GM18951 (cell line): ENCODE results near the gene ANKRD36B.
"Not testable (repeated sequence)": the region's sequence is repeated elsewhere in the genome, so short reads cannot be mapped to it uniquely, and the experiment has no call there.

Experiments used
- POLR2A ChIP-seq: IDR thresholded peaks from 4 replicates; pipeline ENCODE4 v1.6.1; 2011; ENCODE audit warnings: mild to moderate bottlenecking; ENCODE audit not compliant: insufficient read length, insufficient read depth; ENCODE audit errors: extremely low read depth
- in situ Hi-C: fragments of 300-500 bp; cut with MboI; formaldehyde crosslinking; loops from one replicate; pipeline ENCODE4 v1.12.0; 2022; ENCODE audit warnings: low sequenced_read_pairs, mixed read lengths, inconsistent platforms; ENCODE audit not compliant: unreplicated experiment

Gene ANKRD36B

GRCh38 chr2:97565674-97566073, 24.0 kb downstream of the ANKRD36B start:
- in situ Hi-C loops: loop anchor here (25.0 kb wide), 1 partner anchor 353 kb away; no protein-coding TSS in a partner anchor

GRCh38 chr2:97552406-97552805, 37.3 kb downstream of the ANKRD36B start:
- in situ Hi-C loops: loop anchor here (25.0 kb wide), 1 partner anchor 340 kb away; no protein-coding TSS in a partner anchor

GRCh38 chr2:97550498-97550897, 39.2 kb downstream of the ANKRD36B start:
- in situ Hi-C loops: loop anchor here (25.0 kb wide), 1 partner anchor 338 kb away; no protein-coding TSS in a partner anchor

GRCh38 chr2:97549058-97549457, 40.6 kb downstream of the ANKRD36B start:
- in situ Hi-C loops: not testable (repeated sequence)

GRCh38 chr2:97548536-97548935, 41.1 kb downstream of the ANKRD36B start:
- in situ Hi-C loops: not testable (repeated sequence)

- in situ Hi-C loops: no loop called here
- TF ChIP-seq POLR2A: no peak
These were observed 43.0 kb downstream of the ANKRD36B start for GRCh38 chr2:97546711-97547110.

- in situ Hi-C loops: not testable (repeated sequence)
These were observed 44.8 kb downstream of the ANKRD36B start for GRCh38 chr2:97544911-97545310.

- in situ Hi-C loops: not testable (repeated sequence)
These were observed 63.8 kb downstream of the ANKRD36B start for GRCh38 chr2:97525904-97526303.

GRCh38 chr2:97523816-97524215, 65.9 kb downstream of the ANKRD36B start:
- in situ Hi-C loops: not testable (repeated sequence)

GRCh38 chr2:97522916-97523555, 66.6 kb downstream of the ANKRD36B start:
- in situ Hi-C loops: not testable (repeated sequence)

GRCh38 chr2:97495651-97496050, 94.0 kb downstream of the ANKRD36B start:
- in situ Hi-C loops: loop anchor here (10.0 kb wide), 1 partner anchor 231 kb away; no protein-coding TSS in a partner anchor

GRCh38 chr2:97490141-97490540, 99.5 kb downstream of the ANKRD36B start:
- in situ Hi-C loops: loop anchor here (10.0 kb wide), 1 partner anchor 225 kb away; no protein-coding TSS in a partner anchor
